SK-N-SH (cell line): ENCODE data around the gene POLR3G.

Experiments
- FOXM1 ChIP-seq: IDR thresholded peaks from 2 replicates; pipeline ENCODE4 v1.4.0; 2012; ENCODE audit warnings: low read depth, mild to moderate bottlenecking
- JUND ChIP-seq: IDR thresholded peaks from 2 replicates; pipeline ENCODE4 v1.4.0; 2012
- MAX ChIP-seq: IDR thresholded peaks from 2 replicates; pipeline ENCODE4 v1.4.0; 2012; ENCODE audit warnings: low read depth
- PBX3 ChIP-seq: IDR thresholded peaks from 2 replicates; pipeline ENCODE4; 2012
- POLR2AphosphoS5 ChIP-seq: IDR thresholded peaks from 2 replicates; pipeline ENCODE4 v1.6.1; 2012; ENCODE audit warnings: low read depth, low read length
- RAD21 ChIP-seq: IDR thresholded peaks from 2 replicates; pipeline ENCODE4 v1.6.1; 2012; ENCODE audit warnings: mild to moderate bottlenecking, low read length
- RFX5 ChIP-seq: IDR thresholded peaks from 2 replicates; pipeline ENCODE4 v1.6.1; 2012; ENCODE audit warnings: mild to moderate bottlenecking, improper control_type of control experiment, low read length
- TAF1 ChIP-seq: IDR thresholded peaks from 2 replicates; pipeline ENCODE4 v1.6.1; 2012; ENCODE audit warnings: low read depth, mild to moderate bottlenecking, low read length, moderate library complexity, borderline replicate concordance
- USF2 ChIP-seq: fragments of 150-350 bp; IDR thresholded peaks from 2 replicates; pipeline ENCODE4 v1.6.1; 2017; ENCODE audit warnings: antibody characterized with exemption, low read length, low read depth, borderline replicate concordance
- YY1 ChIP-seq: IDR thresholded peaks from 2 replicates; pipeline ENCODE4 v1.4.0; 2012; ENCODE audit warnings: low read depth, mild to moderate bottlenecking
- TF ChIP-seq, protein P1 (sequence below): fragments of 200-600 bp; sonication (generic); IDR thresholded peaks from 2 replicates; pipeline ENCODE4 v1.6.1; 2017; ENCODE audit warnings: antibody characterized with exemption, mild to moderate bottlenecking, moderate library complexity

DNA sequence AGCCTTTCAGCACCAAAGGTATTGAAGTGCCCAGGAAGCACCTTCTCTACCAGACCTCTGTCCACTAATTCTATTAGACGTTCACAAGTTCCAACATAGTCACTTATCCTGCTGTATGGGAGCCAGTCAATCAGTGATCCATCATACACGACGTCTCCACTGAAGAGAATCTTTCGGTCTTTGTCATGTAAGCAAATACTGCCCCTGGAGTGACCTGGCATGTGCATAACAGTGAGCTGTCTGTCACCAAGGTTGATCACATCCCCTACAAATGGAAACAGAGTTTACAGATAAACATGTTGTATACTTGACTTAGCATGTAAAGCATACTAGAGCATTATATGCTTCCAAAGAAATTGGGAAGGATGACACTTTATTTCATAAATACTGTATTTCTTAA is 13.4 kb upstream of the POLR3G start:
- TF ChIP-seq RAD21 (no peak), USF2 (no peak), JUND (no peak), YY1 (no peak), FOXM1 (no peak), POLR2AphosphoS5 (no peak), PBX3 (no peak), MAX (no peak), RFX5 (no peak), TAF1 (no peak)
- TF ChIP-seq, protein P1, sequence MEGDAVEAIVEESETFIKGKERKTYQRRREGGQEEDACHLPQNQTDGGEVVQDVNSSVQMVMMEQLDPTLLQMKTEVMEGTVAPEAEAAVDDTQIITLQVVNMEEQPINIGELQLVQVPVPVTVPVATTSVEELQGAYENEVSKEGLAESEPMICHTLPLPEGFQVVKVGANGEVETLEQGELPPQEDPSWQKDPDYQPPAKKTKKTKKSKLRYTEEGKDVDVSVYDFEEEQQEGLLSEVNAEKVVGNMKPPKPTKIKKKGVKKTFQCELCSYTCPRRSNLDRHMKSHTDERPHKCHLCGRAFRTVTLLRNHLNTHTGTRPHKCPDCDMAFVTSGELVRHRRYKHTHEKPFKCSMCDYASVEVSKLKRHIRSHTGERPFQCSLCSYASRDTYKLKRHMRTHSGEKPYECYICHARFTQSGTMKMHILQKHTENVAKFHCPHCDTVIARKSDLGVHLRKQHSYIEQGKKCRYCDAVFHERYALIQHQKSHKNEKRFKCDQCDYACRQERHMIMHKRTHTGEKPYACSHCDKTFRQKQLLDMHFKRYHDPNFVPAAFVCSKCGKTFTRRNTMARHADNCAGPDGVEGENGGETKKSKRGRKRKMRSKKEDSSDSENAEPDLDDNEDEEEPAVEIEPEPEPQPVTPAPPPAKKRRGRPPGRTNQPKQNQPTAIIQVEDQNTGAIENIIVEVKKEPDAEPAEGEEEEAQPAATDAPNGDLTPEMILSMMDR = no peak
